HepG2 (cell line): ENCODE results near the gene UQCRHL. TPM values are rescaled to one million over a fixed set of nuclear protein-coding genes. Genes with fewer than 3 reads are reported as not detected.
"Not testable (repeated sequence)": the region's sequence is repeated elsewhere in the genome, so short reads cannot be mapped to it uniquely, and the experiment has no call there.

ENCODE experiments used
- ATAC-seq: fragments of 200-7000 bp; cut with Tn5 transposase; 3 replicates; pipeline ENCODE4 v1.9.1; 2020; ENCODE audit warnings: mild to moderate bottlenecking, moderate library complexity
- BruUV-seq: library from RNA; stranded (reverse); fragments of 400-500 nt; replicated peaks from 2 replicates; lab custom pipeline; 2021; lab: Mats Ljungman, UMichigan
- CTCF ChIA-PET: fragments of 300-600 bp; formaldehyde crosslinking; extraction: SDS; loops from one replicate; lab custom pipeline; 2021; ENCODE audit warnings: low total read pairs, inconsistent platforms, low intra/inter-chr PET ratio; lab: Yijun Ruan, JAX
- POLR2A ChIA-PET: fragments of 350-600 bp; sonication (Branson Sonifier 250); formaldehyde crosslinking; loops from one replicate; lab custom pipeline; 2020; ENCODE audit warnings: antibody characterized with exemption, inconsistent platforms; lab: Yijun Ruan, JAX
- DNase-seq: peaks from one replicate; pipeline ENCODE4 v3.0.0-alpha.2; 2015; ENCODE audit warnings: low spot score
- FAIRE-seq: peaks from 3 replicates; lab custom pipeline; 2011; peaks lifted over from hg19 to GRCh38; lab: Jason Lieb, UNC
- H2AFZ ChIP-seq: one replicate; pipeline ENCODE4 v1.6.1; 2011; ENCODE audit warnings: low read length, inconsistent platforms
- H3K27ac ChIP-seq: fragments of 300-600 bp; 3 replicates; pipeline ENCODE4 v1.8.0; 2011; ENCODE audit warnings: mixed run types, mild to moderate bottlenecking, mixed read lengths, low read length, inconsistent platforms; ENCODE audit not compliant: insufficient read depth; ENCODE audit errors: extremely low read length
- H3K27me3 ChIP-seq, 2 experiments: fragments of 200-600 bp in 1 of 2; 2 replicates in 1 of 2; 3 replicates in 1 of 2; pipeline versions ENCODE4 v1.6.0 to v1.8.0; 2011; ENCODE audit warnings: low read length in 2 of 2, mild to moderate bottlenecking in 2 of 2, moderate library complexity in 2 of 2, inconsistent platforms in 1 of 2; ENCODE audit not compliant: insufficient read depth in 2 of 2, control insufficient read depth in 1 of 2
- H3K36me3 ChIP-seq, 2 experiments: fragments of 200-600 bp in 1 of 2; replicated peaks in 1 of 2; 2 replicates in 1 of 2; 3 replicates in 1 of 2; pipeline versions ENCODE4 v1.5.1 to v1.8.0; 2011; ENCODE audit warnings: low read length in 2 of 2, inconsistent platforms in 1 of 2; ENCODE audit not compliant: insufficient read depth in 2 of 2, control insufficient read depth in 1 of 2
- H3K4me1 ChIP-seq: 2 replicates; pipeline ENCODE4 v1.5.1; 2012; ENCODE audit warnings: low read length, inconsistent platforms; ENCODE audit not compliant: insufficient read depth
- H3K4me2 ChIP-seq: 2 replicates; pipeline ENCODE4 v1.6.0; 2011; ENCODE audit warnings: low read depth, low read length, inconsistent platforms
- H3K4me3 ChIP-seq, 3 experiments: fragments of 200-600 bp in 1 of 3; sonication (generic), shearing (Covaris generic) in 1 of 3; replicated peaks in 1 of 3; 2 replicates each; pipeline ENCODE4 v1.5.1; 2011 to 2016; ENCODE audit warnings: low read length in 3 of 3, inconsistent platforms in 2 of 3, low read depth in 2 of 3, mild to moderate bottlenecking in 2 of 3, control low read depth in 1 of 3, mixed read lengths in 1 of 3; ENCODE audit not compliant: insufficient read depth in 1 of 3
- H3K79me2 ChIP-seq: one replicate; pipeline ENCODE4 v1.6.1; 2011; ENCODE audit warnings: low read length, inconsistent platforms; ENCODE audit not compliant: insufficient read depth
- H3K9ac ChIP-seq: 2 replicates; pipeline ENCODE4 v1.6.0; 2011; ENCODE audit warnings: mild to moderate bottlenecking, low read depth, low read length, inconsistent platforms; ENCODE audit not compliant: insufficient read depth
- H3K9me3 ChIP-seq: 2 replicates; pipeline ENCODE4 v1.5.1; 2012; ENCODE audit warnings: mild to moderate bottlenecking, low read length
- H4K20me1 ChIP-seq: 2 replicates; pipeline ENCODE4 v1.6.0; 2011; ENCODE audit warnings: inconsistent platforms, mild to moderate bottlenecking, low read length, moderate library complexity; ENCODE audit not compliant: insufficient read depth
- CEBPB ChIP-seq: IDR thresholded peaks from 2 replicates; pipeline ENCODE4 v1.6.1; 2011; ENCODE audit warnings: low read depth, low read length, improper control_type of control experiment, borderline replicate concordance
- CEBPG ChIP-seq: IDR thresholded peaks from 2 replicates; pipeline ENCODE4 v1.6.1; 2016
- HNF4A ChIP-seq: sonication (generic); formaldehyde crosslinking; IDR thresholded peaks from 2 replicates; pipeline ENCODE4 v1.4.0; 2020; ENCODE audit warnings: missing genetic modification reagents
- HNF4G ChIP-seq, 2 experiments: sonication (generic) in 1 of 2; formaldehyde crosslinking in 1 of 2; IDR thresholded peaks; 2 replicates each; pipeline versions ENCODE4 v1.4.0 to v1.6.1; 2011 to 2020; ENCODE audit warnings: borderline replicate concordance in 2 of 2, low read depth in 2 of 2, mild to moderate bottlenecking in 2 of 2, low read length in 1 of 2, missing genetic modification reagents in 1 of 2, moderate library complexity in 1 of 2
- RCOR2 ChIP-seq: IDR thresholded peaks from 2 replicates; pipeline ENCODE4 v1.6.1; 2016; ENCODE audit warnings: missing biosample characterization, missing genetic modification reagents
- SOX6 ChIP-seq, 2 experiments: fragments of 450-650 bp in 1 of 2; sonication (generic) in 1 of 2; formaldehyde crosslinking in 1 of 2; IDR thresholded peaks; 2 replicates each; pipeline versions ENCODE4 v1.4.0 to v1.6.1; 2017 to 2020; ENCODE audit warnings: antibody characterized with exemption in 1 of 2, mild to moderate bottlenecking in 1 of 2, missing genetic modification reagents in 1 of 2
- ZMYM3 ChIP-seq: sonication (generic); formaldehyde crosslinking; IDR thresholded peaks from 2 replicates; pipeline ENCODE4 v1.5.1; 2020; ENCODE audit warnings: mild to moderate bottlenecking, missing genetic modification reagents
- ZNF460 ChIP-seq: sonication (generic); formaldehyde crosslinking; IDR thresholded peaks from 2 replicates; pipeline ENCODE4 v1.5.1; 2020; ENCODE audit warnings: missing genetic modification reagents, mild to moderate bottlenecking, borderline replicate concordance
- ZNF543 ChIP-seq: sonication (generic); formaldehyde crosslinking; IDR thresholded peaks from 2 replicates; pipeline ENCODE4 v1.4.0; 2020; ENCODE audit warnings: mild to moderate bottlenecking, missing genetic modification reagents
- ZNF670 ChIP-seq: sonication (generic); formaldehyde crosslinking; IDR thresholded peaks from 2 replicates; pipeline ENCODE4 v1.8.0; 2022; ENCODE audit warnings: mild to moderate bottlenecking, missing genetic modification reagents, borderline replicate concordance
- WGBS: methylation state at CpG from one replicate; pipeline ENCODE4 v1.1.6; 2017; ENCODE audit warnings: low lambda C conversion rate; 5-methylcytosine and 5-hydroxymethylcytosine counted together
- in situ Hi-C: cut with HindIII; loops from 2 replicates; pipeline ENCODE4 v1.10.0; 2017; ENCODE audit warnings: low pct_unique_long_range_greater_than_20kb; ENCODE audit not compliant: extremely low pct_ligation_motif_present
- intact Hi-C: fragments of 100-400 bp; cut with micrococcal nuclease; formaldehyde crosslinking; loops from one replicate; pipeline ENCODE4 v1.10.0; 2022; ENCODE audit not compliant: unreplicated experiment
- polyA plus RNA-seq, 8 experiments: library from polyadenylated mRNA; depleted of rRNA in 3 of 8; stranded (reverse) in 7 of 8; unstranded in 1 of 8; fragments of >200 nt; fragmentation: Illumina TruSeq in 4 of 8; extraction: Trizol in 4 of 8; gene quantifications; 2 replicates each; pipeline versions ENCODE4 v1.2.1 to v1.2.3, GENCODE V29; 2011 to 2016; ENCODE audit warnings: low read depth in 4 of 8, missing spikeins in 1 of 8, mixed read lengths in 1 of 8; ENCODE audit not compliant: insufficient read depth in 1 of 8
- total RNA-seq, 5 experiments: library from RNA; depleted of rRNA; stranded (reverse); fragments of >200 nt; fragmentation: Illumina TruSeq; extraction: Trizol; gene quantifications; 2 replicates each; pipeline ENCODE4 v1.2.3, GENCODE V29; 2016; ENCODE audit warnings: low read depth in 1 of 5
- TF ChIP-seq, protein P1 (sequence below): sonication (generic); formaldehyde crosslinking; IDR thresholded peaks from 2 replicates; pipeline ENCODE4 v1.4.0; 2020; ENCODE audit warnings: missing genetic modification reagents, mild to moderate bottlenecking, borderline replicate concordance
- TF ChIP-seq, protein P2 (sequence below): sonication (generic); formaldehyde crosslinking; IDR thresholded peaks from 2 replicates; pipeline ENCODE4 v1.5.0; 2020; ENCODE audit warnings: mild to moderate bottlenecking, missing genetic modification reagents, borderline replicate concordance
- TF ChIP-seq, protein P3 (sequence below): sonication (generic); formaldehyde crosslinking; IDR thresholded peaks from 2 replicates; pipeline ENCODE4 v1.5.1; 2020; ENCODE audit warnings: mild to moderate bottlenecking, missing genetic modification reagents, borderline replicate concordance

The UQCRHL gene
- total and polyA plus RNA-seq, 2 of the 13 experiments (the other 11 are each of a cell fraction or from before 2014, with no cell fraction given): 1.8 to 2.3 TPM

DNA sequence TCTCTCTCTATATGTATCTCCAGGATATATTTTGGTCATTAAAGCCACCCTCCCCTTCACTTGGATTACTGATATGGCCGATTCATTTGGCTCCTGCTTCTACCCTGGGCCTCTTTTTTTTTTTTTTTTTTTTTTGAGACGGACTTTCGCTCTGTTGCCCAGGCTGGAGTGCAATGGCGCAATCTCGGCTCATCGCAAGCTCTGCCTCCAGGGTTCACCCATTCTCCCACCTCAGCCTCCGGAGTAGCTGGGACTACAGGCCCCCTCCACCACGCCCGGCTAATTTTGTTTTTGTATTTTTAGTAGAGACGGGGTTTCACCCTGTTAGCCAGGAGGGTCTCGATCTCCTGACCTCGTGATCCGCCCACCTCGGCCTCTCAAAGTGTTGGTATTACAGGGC lies 21.5 kb upstream of the UQCRHL start:
- WGBS: 3% methylated on average over 14 of the region's 14 CpGs
- POLR2A ChIA-PET: interaction anchor here (0.6 to 2.0 kb wide), 2 partner anchors 19 to 33 kb away, joined by 3 to 6 read pairs; partner anchors contain the start of gene SPEN

More for the DNA sequence above, 21.5 kb upstream of the UQCRHL start:
- H3K4me3 ChIP-seq: peak overlapping the region in 2 of 3 experiments; percentile 38 to 46; a peak in 5 of 6 replicates
- H3K9ac ChIP-seq: peak overlapping the region; percentile 43
- FAIRE-seq: peak; percentile 15
- H3K27me3 ChIP-seq; H3K27ac ChIP-seq; intact Hi-C loops; H4K20me1 ChIP-seq; BruUV-seq; CTCF ChIA-PET; H3K9me3 ChIP-seq; H2AFZ ChIP-seq; H3K36me3 ChIP-seq; in situ Hi-C loops; TF ChIP-seq HNF4G (CRISPR knock-in tag; IDR thresholded peaks at IDR 0.05; ENCODE audit: borderline replicate concordance, low read depth); SOX6 (IDR thresholded peaks at IDR 0.05): not testable (repeated sequence)
- H3K4me2 ChIP-seq: peak overlapping the region; percentile 71
- H3K4me1 ChIP-seq: peaks cover 73% of the 10 kb centered on the region
- peak; percentile 36 for DNase-seq
- peaks cover 12% of the 10 kb centered on the region for H3K79me2 ChIP-seq
- 0 out of 2 replicates have a peak, but pooled peaks have one; percentile 19 for TF ChIP-seq RCOR2
- peak; percentile 15; the same call in 1 of the 2 replicates for TF ChIP-seq HNF4G (IDR thresholded peaks at IDR 0.05; ENCODE audit: borderline replicate concordance, low read depth, low read length)
- TF ChIP-seq ZMYM3 (CRISPR knock-in tag): 0 out of 2 replicates have a peak, but pooled peaks have one; percentile 28
- peak; percentile 100 for TF ChIP-seq ZNF543 (CRISPR knock-in tag)
- 0 out of 2 replicates have a peak, but pooled peaks have one; percentile 37 for TF ChIP-seq ZNF670 (CRISPR knock-in tag)
- TF ChIP-seq, protein P1, sequence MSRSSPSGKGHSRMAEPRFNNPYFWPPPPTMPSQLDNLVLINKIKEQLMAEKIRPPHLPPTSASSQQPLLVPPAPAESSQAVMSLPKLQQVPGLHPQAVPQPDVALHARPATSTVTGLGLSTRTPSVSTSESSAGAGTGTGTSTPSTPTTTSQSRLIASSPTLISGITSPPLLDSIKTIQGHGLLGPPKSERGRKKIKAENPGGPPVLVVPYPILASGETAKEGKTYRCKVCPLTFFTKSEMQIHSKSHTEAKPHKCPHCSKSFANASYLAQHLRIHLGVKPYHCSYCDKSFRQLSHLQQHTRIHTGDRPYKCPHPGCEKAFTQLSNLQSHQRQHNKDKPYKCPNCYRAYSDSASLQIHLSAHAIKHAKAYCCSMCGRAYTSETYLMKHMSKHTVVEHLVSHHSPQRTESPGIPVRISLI (CRISPR knock-in tag): peak; percentile 92
- TF ChIP-seq SOX6 (CRISPR knock-in tag; IDR thresholded peaks at IDR 0.05): peak; percentile 28; the same call in 1 of the 2 replicates
- TF ChIP-seq CEBPG (CRISPR knock-in tag): peak; percentile 78
- TF ChIP-seq, protein P2, sequence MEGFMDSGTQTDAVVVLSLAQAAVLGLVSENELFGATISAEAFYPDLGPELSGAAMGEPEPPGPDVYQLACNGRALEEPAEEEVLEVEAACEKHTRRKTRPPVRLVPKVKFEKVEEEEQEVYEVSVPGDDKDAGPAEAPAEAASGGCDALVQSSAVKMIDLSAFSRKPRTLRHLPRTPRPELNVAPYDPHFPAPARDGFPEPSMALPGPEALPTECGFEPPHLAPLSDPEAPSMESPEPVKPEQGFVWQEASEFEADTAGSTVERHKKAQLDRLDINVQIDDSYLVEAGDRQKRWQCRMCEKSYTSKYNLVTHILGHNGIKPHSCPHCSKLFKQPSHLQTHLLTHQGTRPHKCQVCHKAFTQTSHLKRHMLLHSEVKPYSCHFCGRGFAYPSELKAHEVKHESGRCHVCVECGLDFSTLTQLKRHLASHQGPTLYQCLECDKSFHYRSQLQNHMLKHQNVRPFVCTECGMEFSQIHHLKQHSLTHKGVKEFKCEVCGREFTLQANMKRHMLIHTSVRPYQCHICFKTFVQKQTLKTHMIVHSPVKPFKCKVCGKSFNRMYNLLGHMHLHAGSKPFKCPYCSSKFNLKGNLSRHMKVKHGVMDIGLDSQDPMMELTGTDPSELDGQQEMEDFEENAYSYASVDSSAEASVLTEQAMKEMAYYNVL: 0 out of 2 replicates have a peak, but pooled peaks have one; percentile 26
- 0 out of 2 replicates have a peak, but pooled peaks have one; percentile 64 for TF ChIP-seq ZNF460 (CRISPR knock-in tag)
- TF ChIP-seq CEBPB: peak; percentile 80
- TF ChIP-seq, protein P3, sequence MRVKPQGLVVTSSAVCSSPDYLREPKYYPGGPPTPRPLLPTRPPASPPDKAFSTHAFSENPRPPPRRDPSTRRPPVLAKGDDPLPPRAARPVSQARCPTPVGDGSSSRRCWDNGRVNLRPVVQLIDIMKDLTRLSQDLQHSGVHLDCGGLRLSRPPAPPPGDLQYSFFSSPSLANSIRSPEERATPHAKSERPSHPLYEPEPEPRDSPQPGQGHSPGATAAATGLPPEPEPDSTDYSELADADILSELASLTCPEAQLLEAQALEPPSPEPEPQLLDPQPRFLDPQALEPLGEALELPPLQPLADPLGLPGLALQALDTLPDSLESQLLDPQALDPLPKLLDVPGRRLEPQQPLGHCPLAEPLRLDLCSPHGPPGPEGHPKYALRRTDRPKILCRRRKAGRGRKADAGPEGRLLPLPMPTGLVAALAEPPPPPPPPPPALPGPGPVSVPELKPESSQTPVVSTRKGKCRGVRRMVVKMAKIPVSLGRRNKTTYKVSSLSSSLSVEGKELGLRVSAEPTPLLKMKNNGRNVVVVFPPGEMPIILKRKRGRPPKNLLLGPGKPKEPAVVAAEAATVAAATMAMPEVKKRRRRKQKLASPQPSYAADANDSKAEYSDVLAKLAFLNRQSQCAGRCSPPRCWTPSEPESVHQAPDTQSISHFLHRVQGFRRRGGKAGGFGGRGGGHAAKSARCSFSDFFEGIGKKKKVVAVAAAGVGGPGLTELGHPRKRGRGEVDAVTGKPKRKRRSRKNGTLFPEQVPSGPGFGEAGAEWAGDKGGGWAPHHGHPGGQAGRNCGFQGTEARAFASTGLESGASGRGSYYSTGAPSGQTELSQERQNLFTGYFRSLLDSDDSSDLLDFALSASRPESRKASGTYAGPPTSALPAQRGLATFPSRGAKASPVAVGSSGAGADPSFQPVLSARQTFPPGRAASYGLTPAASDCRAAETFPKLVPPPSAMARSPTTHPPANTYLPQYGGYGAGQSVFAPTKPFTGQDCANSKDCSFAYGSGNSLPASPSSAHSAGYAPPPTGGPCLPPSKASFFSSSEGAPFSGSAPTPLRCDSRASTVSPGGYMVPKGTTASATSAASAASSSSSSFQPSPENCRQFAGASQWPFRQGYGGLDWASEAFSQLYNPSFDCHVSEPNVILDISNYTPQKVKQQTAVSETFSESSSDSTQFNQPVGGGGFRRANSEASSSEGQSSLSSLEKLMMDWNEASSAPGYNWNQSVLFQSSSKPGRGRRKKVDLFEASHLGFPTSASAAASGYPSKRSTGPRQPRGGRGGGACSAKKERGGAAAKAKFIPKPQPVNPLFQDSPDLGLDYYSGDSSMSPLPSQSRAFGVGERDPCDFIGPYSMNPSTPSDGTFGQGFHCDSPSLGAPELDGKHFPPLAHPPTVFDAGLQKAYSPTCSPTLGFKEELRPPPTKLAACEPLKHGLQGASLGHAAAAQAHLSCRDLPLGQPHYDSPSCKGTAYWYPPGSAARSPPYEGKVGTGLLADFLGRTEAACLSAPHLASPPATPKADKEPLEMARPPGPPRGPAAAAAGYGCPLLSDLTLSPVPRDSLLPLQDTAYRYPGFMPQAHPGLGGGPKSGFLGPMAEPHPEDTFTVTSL (CRISPR knock-in tag): 0 out of 2 replicates have a peak, but pooled peaks have one; percentile 19
- 0 out of 2 replicates have a peak, but pooled peaks have one; percentile 17 for TF ChIP-seq HNF4A (CRISPR knock-in tag)
- ATAC-seq: peak; percentile 48
